Measurements from ENCODE around the gene PAFAH1B1. TPM values are rescaled to one million over a fixed set of nuclear protein-coding genes. Genes with fewer than 3 reads are reported as not detected.
"Not testable (repeated sequence)": the region's sequence is repeated elsewhere in the genome, so short reads cannot be mapped to it uniquely, and the experiment has no call there.

PAFAH1B1 gene
- total RNA-seq, 2 experiments from 2014 or later, result 120 to 123 TPM

DNA sequence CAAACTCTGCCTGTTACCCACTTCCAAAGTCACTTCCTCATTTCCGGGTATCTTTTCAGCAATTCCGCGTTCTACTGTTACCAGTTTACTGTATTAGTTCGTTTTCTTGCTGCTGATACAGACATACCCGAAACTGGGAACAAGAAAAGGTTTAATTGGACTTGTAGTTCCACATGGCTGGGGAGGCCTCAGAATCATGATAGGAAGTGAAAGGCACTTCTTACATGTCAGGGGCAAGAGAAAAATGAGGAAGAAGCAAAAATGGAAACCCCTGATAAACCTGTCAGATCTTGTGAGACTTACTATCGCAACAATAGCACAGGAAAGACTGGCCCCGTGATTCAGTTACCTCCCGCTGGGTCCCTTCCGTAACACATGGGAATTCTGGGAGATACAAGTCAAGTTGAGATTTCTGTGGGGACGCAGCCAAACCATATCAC, 30.9 kb downstream of the PAFAH1B1 start:
- ATAC-seq (ENCODE audit: poor library complexity) (no peak), DNase-seq (peak in 2 of 14 experiments; percentile 49 to 51)
- peaks cover 37% of the 10 kb centered on the region for H3K4me1 ChIP-seq (ENCODE audit: insufficient read depth, low read length)
- H3K9me3 Mint-ChIP-seq, result peaks cover 7% of the 10 kb centered on the region
- intact Hi-C loops (cut with DNase I, micrococcal nuclease), result no loop called here
- peaks cover 9% of the 10 kb centered on the region for H3K36me3 ChIP-seq (ENCODE audit: insufficient read depth, low read length)
- peak overlapping the region; percentile 30 for H3K4me3 Mint-ChIP-seq
- ChIA-PET POLR2A (no interaction called here), CTCF (no interaction called here)
- TF ChIP-seq, protein P1, sequence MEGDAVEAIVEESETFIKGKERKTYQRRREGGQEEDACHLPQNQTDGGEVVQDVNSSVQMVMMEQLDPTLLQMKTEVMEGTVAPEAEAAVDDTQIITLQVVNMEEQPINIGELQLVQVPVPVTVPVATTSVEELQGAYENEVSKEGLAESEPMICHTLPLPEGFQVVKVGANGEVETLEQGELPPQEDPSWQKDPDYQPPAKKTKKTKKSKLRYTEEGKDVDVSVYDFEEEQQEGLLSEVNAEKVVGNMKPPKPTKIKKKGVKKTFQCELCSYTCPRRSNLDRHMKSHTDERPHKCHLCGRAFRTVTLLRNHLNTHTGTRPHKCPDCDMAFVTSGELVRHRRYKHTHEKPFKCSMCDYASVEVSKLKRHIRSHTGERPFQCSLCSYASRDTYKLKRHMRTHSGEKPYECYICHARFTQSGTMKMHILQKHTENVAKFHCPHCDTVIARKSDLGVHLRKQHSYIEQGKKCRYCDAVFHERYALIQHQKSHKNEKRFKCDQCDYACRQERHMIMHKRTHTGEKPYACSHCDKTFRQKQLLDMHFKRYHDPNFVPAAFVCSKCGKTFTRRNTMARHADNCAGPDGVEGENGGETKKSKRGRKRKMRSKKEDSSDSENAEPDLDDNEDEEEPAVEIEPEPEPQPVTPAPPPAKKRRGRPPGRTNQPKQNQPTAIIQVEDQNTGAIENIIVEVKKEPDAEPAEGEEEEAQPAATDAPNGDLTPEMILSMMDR (IDR thresholded peaks at IDR 0.05), result no peak
- H3K27ac Mint-ChIP-seq, result peak overlapping the region; percentile 69
- no peaks in the 10 kb centered on the region for H3K27me3 Mint-ChIP-seq
- H3K4me3 ChIP-seq (ENCODE audit: low read length), result no peak overlapping the region
- H3K9me3 ChIP-seq (ENCODE audit: control insufficient read depth in 1 of 2, insufficient read depth in 1 of 2, low read length in 2 of 2), result no peaks in the 10 kb centered on the region
- peaks cover 44% of the 10 kb centered on the region for H3K36me3 Mint-ChIP-seq (ENCODE audit: low read depth)
- no peaks in the 10 kb centered on the region for H3K27me3 ChIP-seq (ENCODE audit: control insufficient read depth in 1 of 2, insufficient read depth in 2 of 2, low read length in 2 of 2)
- H3K4me1 Mint-ChIP-seq (ENCODE audit: low read depth), result peaks cover 72% of the 10 kb centered on the region
- H3K27ac ChIP-seq (ENCODE audit: low read depth in 1 of 2, low read length in 2 of 2), result no peak overlapping the region

DNA sequence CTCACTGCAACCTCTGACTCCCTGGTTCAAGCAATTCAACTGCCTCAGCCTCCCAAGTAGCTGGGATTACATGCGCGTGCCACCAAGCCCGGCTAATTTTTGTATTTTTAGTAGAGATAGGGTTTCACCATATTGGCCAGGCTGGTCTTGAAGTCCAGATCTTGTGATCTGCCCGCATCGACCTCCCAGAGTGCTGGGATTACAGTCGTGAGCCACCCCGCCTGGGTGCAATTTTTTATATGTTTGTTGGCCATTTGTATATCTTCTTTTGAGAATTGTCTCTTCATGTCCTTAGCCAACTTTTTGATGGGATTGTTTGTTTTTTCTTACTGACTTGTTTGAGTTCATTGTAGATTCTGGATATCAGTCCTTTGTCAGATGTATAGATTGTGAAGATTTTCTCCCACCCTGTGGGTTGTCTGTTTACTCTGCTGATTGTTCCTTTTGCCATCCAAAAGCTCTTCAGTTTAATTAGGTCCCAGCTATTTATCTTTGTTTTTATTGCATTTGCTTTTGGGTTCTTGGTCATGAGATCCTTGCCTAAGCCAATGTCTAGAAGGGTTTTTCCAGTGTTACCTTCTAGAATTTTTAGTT, 33.3 kb downstream of the PAFAH1B1 start:
- H3K27me3 Mint-ChIP-seq; ATAC-seq (ENCODE audit: poor library complexity); H3K9me3 ChIP-seq (ENCODE audit: control insufficient read depth in 1 of 2, insufficient read depth in 1 of 2, low read length in 2 of 2); CTCF ChIA-PET; H3K4me3 ChIP-seq (ENCODE audit: low read length); POLR2A ChIA-PET; H3K27me3 ChIP-seq (ENCODE audit: control insufficient read depth in 1 of 2, insufficient read depth in 2 of 2, low read length in 2 of 2); H3K9me3 Mint-ChIP-seq; H3K36me3 ChIP-seq (ENCODE audit: insufficient read depth, low read length); DNase-seq; H3K27ac ChIP-seq (ENCODE audit: low read depth in 1 of 2, low read length in 2 of 2): not testable (repeated sequence)
- Mint-ChIP-seq H3K27ac (peak overlapping the region; percentile 64), H3K4me1 (ENCODE audit: low read depth) (peaks cover 80% of the 10 kb centered on the region), H3K36me3 (ENCODE audit: low read depth) (peaks cover 37% of the 10 kb centered on the region), H3K4me3 (peak overlapping the region; percentile 38)
- intact Hi-C loops (cut with DNase I, micrococcal nuclease), result loop anchor here in 1 of 2 experiments (5.0 kb wide), 1 partner anchor 34 kb away; the partner anchor contains the start of gene PAFAH1B1
- H3K4me1 ChIP-seq (ENCODE audit: insufficient read depth, low read length), result peaks cover 42% of the 10 kb centered on the region

GRCh38 chr17:2628922-2629321, 35.5 kb downstream of the PAFAH1B1 start:
- peak overlapping the region; percentile 40 for H3K4me3 Mint-ChIP-seq

GRCh38 chr17:2631211-2631610, 37.8 kb downstream of the PAFAH1B1 start:
- Histone ChIP-seq H3K4me1 (ENCODE audit: insufficient read depth, low read length) (peaks cover 25% of the 10 kb centered on the region), H3K27ac (ENCODE audit: low read depth in 1 of 2, low read length in 2 of 2) (no peak overlapping the region), H3K27me3 (ENCODE audit: control insufficient read depth in 1 of 2, insufficient read depth in 2 of 2, low read length in 2 of 2) (no peaks in the 10 kb centered on the region), H3K36me3 (ENCODE audit: insufficient read depth, low read length) (peaks cover 15% of the 10 kb centered on the region), H3K4me3 (ENCODE audit: low read length) (no peak overlapping the region), H3K9me3 (ENCODE audit: control insufficient read depth in 1 of 2, insufficient read depth in 1 of 2, low read length in 2 of 2) (no peaks in the 10 kb centered on the region)
- POLR2A ChIA-PET, result no interaction called here
- CTCF ChIA-PET, result interaction anchor here (1.2 kb wide), 1 partner anchor 8 kb away, joined by 3 read pairs; no protein-coding TSS in a partner anchor
- Mint-ChIP-seq H3K9me3 (peaks cover 7% of the 10 kb centered on the region), H3K27ac (peak overlapping the region; percentile 72), H3K4me1 (ENCODE audit: low read depth) (peaks cover 86% of the 10 kb centered on the region), H3K4me3 (peak overlapping the region; percentile 36), H3K27me3 (no peaks in the 10 kb centered on the region), H3K36me3 (ENCODE audit: low read depth) (peaks cover 19% of the 10 kb centered on the region)
- intact Hi-C loops (cut with DNase I, micrococcal nuclease), result no loop called here
- TF ChIP-seq, protein P1 (IDR thresholded peaks at IDR 0.05), result no peak
- no peak for DNase-seq
- no peak for ATAC-seq (ENCODE audit: poor library complexity)

More at GRCh38 chr17:2628922-2629321, 35.5 kb downstream of the PAFAH1B1 start:
- H3K9me3 ChIP-seq (ENCODE audit: control insufficient read depth in 1 of 2, insufficient read depth in 1 of 2, low read length in 2 of 2); H3K4me3 ChIP-seq (ENCODE audit: low read length); CTCF ChIA-PET; H3K36me3 ChIP-seq (ENCODE audit: insufficient read depth, low read length); H3K27ac ChIP-seq (ENCODE audit: low read depth in 1 of 2, low read length in 2 of 2); POLR2A ChIA-PET; DNase-seq; H3K27me3 Mint-ChIP-seq; H3K27me3 ChIP-seq (ENCODE audit: control insufficient read depth in 1 of 2, insufficient read depth in 2 of 2, low read length in 2 of 2); H3K9me3 Mint-ChIP-seq; ATAC-seq (ENCODE audit: poor library complexity): not testable (repeated sequence)
- Mint-ChIP-seq H3K27ac (peak overlapping the region; percentile 64), H3K36me3 (ENCODE audit: low read depth) (peaks cover 17% of the 10 kb centered on the region), H3K4me1 (ENCODE audit: low read depth) (peaks cover 86% of the 10 kb centered on the region)
- peaks cover 32% of the 10 kb centered on the region for H3K4me1 ChIP-seq (ENCODE audit: insufficient read depth, low read length)
- intact Hi-C loops (cut with DNase I, micrococcal nuclease), result loop anchor here in 1 of 2 experiments (5.0 kb wide), 1 partner anchor 37 kb away; the partner anchor contains the start of gene PAFAH1B1
